Endothelial cell (in vitro differentiated cells): ENCODE measurements around the gene CAMK1D. TPM values are rescaled to one million over a fixed set of nuclear protein-coding genes. Genes with fewer than 3 reads are reported as not detected.

Experiments
- DNase-seq: peaks from one replicate; pipeline ENCODE4 v3.0.0; 2021; ENCODE audit warnings: low spot score
- H3K27ac Mint-ChIP-seq: one replicate; pipeline ENCODE4 v1.8.0; 2021; ENCODE audit warnings: mixed read lengths, inconsistent platforms; ENCODE audit not compliant: unreplicated experiment
- H3K27me3 Mint-ChIP-seq: one replicate; pipeline ENCODE4 v1.8.0; 2021; ENCODE audit warnings: mild to moderate bottlenecking, moderate library complexity, mixed read lengths, inconsistent platforms; ENCODE audit not compliant: unreplicated experiment
- H3K36me3 Mint-ChIP-seq: one replicate; pipeline ENCODE4 v1.8.0; 2021; ENCODE audit warnings: mild to moderate bottlenecking, low read depth, mixed read lengths, inconsistent platforms; ENCODE audit not compliant: unreplicated experiment
- H3K4me1 Mint-ChIP-seq: one replicate; pipeline ENCODE4 v1.8.0; 2021; ENCODE audit warnings: mild to moderate bottlenecking, mixed read lengths, inconsistent platforms; ENCODE audit not compliant: unreplicated experiment
- H3K4me3 Mint-ChIP-seq: one replicate; pipeline ENCODE4 v1.8.0; 2021; ENCODE audit warnings: mild to moderate bottlenecking, mixed read lengths, inconsistent platforms; ENCODE audit not compliant: unreplicated experiment
- H3K9me3 Mint-ChIP-seq: one replicate; pipeline ENCODE4 v1.8.0; 2021; ENCODE audit warnings: mixed read lengths, inconsistent platforms; ENCODE audit not compliant: unreplicated experiment
- total RNA-seq: library from RNA; stranded (reverse); fragmentation: NEBNext Ultra II Directional; extraction: Animal tissue kit (Norgen Biotek cat#: 25700); gene quantifications from one replicate; pipeline ENCODE4 v1.2.1, GENCODE V29; 2021; ENCODE audit not compliant: unreplicated experiment
- TF ChIP-seq, protein P1 (sequence below): fragments of 200-600 bp; sonication (generic); IDR thresholded peaks from one replicate; pipeline ENCODE4 v1.5.0; 2021; ENCODE audit warnings: antibody characterized with exemption; ENCODE audit not compliant: unreplicated experiment

Gene CAMK1D
- total RNA-seq, 1 donor from 2014 or later: 4.1 TPM

GRCh38 chr10:12501841-12502525 lies 152.6 kb downstream of the CAMK1D start:
- H3K36me3 Mint-ChIP-seq: peaks cover 4% of the 10 kb centered on the region
- no peak for DNase-seq
- no peak overlapping the region for H3K27ac Mint-ChIP-seq
- no peaks in the 10 kb centered on the region for H3K27me3 Mint-ChIP-seq
- TF ChIP-seq, protein P1, sequence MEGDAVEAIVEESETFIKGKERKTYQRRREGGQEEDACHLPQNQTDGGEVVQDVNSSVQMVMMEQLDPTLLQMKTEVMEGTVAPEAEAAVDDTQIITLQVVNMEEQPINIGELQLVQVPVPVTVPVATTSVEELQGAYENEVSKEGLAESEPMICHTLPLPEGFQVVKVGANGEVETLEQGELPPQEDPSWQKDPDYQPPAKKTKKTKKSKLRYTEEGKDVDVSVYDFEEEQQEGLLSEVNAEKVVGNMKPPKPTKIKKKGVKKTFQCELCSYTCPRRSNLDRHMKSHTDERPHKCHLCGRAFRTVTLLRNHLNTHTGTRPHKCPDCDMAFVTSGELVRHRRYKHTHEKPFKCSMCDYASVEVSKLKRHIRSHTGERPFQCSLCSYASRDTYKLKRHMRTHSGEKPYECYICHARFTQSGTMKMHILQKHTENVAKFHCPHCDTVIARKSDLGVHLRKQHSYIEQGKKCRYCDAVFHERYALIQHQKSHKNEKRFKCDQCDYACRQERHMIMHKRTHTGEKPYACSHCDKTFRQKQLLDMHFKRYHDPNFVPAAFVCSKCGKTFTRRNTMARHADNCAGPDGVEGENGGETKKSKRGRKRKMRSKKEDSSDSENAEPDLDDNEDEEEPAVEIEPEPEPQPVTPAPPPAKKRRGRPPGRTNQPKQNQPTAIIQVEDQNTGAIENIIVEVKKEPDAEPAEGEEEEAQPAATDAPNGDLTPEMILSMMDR: no peak
- no peaks in the 10 kb centered on the region for H3K9me3 Mint-ChIP-seq
- peaks cover 11% of the 10 kb centered on the region for H3K4me1 Mint-ChIP-seq
- H3K4me3 Mint-ChIP-seq: no peak overlapping the region

- no peaks in the 10 kb centered on the region for H3K9me3 Mint-ChIP-seq
- peaks cover under 1% of the 10 kb centered on the region for H3K36me3 Mint-ChIP-seq
- DNase-seq: no peak
- H3K4me3 Mint-ChIP-seq: no peak overlapping the region
- H3K27ac Mint-ChIP-seq: no peak overlapping the region
- TF ChIP-seq, protein P1: no peak
- peaks cover 11% of the 10 kb centered on the region for H3K4me1 Mint-ChIP-seq
- H3K27me3 Mint-ChIP-seq: no peaks in the 10 kb centered on the region
Measured at GRCh38 chr10:12502526-12503274, 153.4 kb downstream of the CAMK1D start.

- Mint-ChIP-seq H3K36me3 (no peaks in the 10 kb centered on the region), H3K4me3 (no peak overlapping the region), H3K27ac (no peak overlapping the region), H3K4me1 (peaks cover 11% of the 10 kb centered on the region), H3K9me3 (no peaks in the 10 kb centered on the region), H3K27me3 (no peaks in the 10 kb centered on the region)
- TF ChIP-seq, protein P1: no peak
- no peak for DNase-seq
Measured at GRCh38 chr10:12503311-12503710, 154.0 kb downstream of the CAMK1D start.

DNA sequence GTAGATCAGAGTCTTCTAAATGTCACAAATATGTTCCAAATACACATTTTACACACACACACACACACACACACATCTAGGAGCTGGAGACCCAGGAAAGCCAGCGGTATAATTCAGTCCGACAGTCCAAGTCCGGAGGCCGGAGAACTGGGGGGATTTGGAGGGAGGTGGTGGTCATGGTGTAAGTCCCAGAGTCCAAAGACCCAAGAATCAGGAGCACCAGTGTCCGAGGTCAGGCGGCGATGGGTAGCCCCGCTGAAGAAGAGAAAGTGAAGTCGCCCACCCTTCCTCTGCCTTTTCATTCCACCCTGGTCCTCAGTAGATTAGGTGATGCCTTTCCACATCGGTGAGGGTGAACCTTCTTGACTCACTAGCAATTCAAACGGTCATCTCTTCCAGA lies 154.8 kb downstream of the CAMK1D start:
- H3K27me3 Mint-ChIP-seq: peaks cover 2% of the 10 kb centered on the region
- no peaks in the 10 kb centered on the region for H3K9me3 Mint-ChIP-seq
- H3K36me3 Mint-ChIP-seq: no peaks in the 10 kb centered on the region
- TF ChIP-seq, protein P1: no peak
- H3K27ac Mint-ChIP-seq: no peak overlapping the region
- DNase-seq: no peak
- H3K4me1 Mint-ChIP-seq: peaks cover 11% of the 10 kb centered on the region
- H3K4me3 Mint-ChIP-seq: no peak overlapping the region

GRCh38 chr10:12504628-12505027 lies 155.3 kb downstream of the CAMK1D start:
- TF ChIP-seq, protein P1: no peak
- Mint-ChIP-seq H3K36me3 (no peaks in the 10 kb centered on the region), H3K4me3 (no peak overlapping the region), H3K27ac (no peak overlapping the region), H3K4me1 (peaks cover 11% of the 10 kb centered on the region), H3K9me3 (no peaks in the 10 kb centered on the region), H3K27me3 (peaks cover 2% of the 10 kb centered on the region)
- no peak for DNase-seq
